ENCODE data around the gene POLD4.
"Not testable (repeated sequence)": the region's sequence is repeated elsewhere in the genome, so short reads cannot be mapped to it uniquely, and the experiment has no call there.

Gene POLD4

GRCh38 chr11:67353317-67354074, at the start of gene POLD4:
Gene POLD4, minus strand, starts transcription at chr11:67353546. Its CDS starts 147 bp downstream, at chr11:67353399.
- peak; percentile 96 for DNase-seq (ENCODE audit: low spot score)

GRCh38 chr11:67403085-67403484, 49.7 kb upstream of the POLD4 start:
- not testable (repeated sequence) for DNase-seq (ENCODE audit: low spot score)

GRCh38 chr11:67402192-67402839, 49.0 kb upstream of the POLD4 start:
- not testable (repeated sequence) for DNase-seq (ENCODE audit: low spot score)

GRCh38 chr11:67401495-67402191, 48.3 kb upstream of the POLD4 start, which contains the start of gene PPP1CA:
Gene PPP1CA, minus strand, starts transcription at chr11:67401858. Its CDS starts 76 bp downstream, at chr11:67401782.
- peak; percentile 90 for DNase-seq (ENCODE audit: low spot score)

GRCh38 chr11:67400942-67401494, 47.7 kb upstream of the POLD4 start:
- DNase-seq (ENCODE audit: low spot score): no peak

GRCh38 chr11:67400251-67400941, 47.0 kb upstream of the POLD4 start:
- no peak for DNase-seq (ENCODE audit: low spot score)

GRCh38 chr11:67398661-67399563, 45.6 kb upstream of the POLD4 start:
- no peak for DNase-seq (ENCODE audit: low spot score)

- no peak for DNase-seq (ENCODE audit: low spot score)
These were observed 44.8 kb upstream of the POLD4 start for GRCh38 chr11:67397986-67398660.

GRCh38 chr11:67397536-67397935, 44.2 kb upstream of the POLD4 start:
- DNase-seq (ENCODE audit: low spot score): no peak

GRCh38 chr11:67396587-67397389, 43.4 kb upstream of the POLD4 start:
- no peak for DNase-seq (ENCODE audit: low spot score)

GRCh38 chr11:67396259-67396581, 42.9 kb upstream of the POLD4 start:
- no peak for DNase-seq (ENCODE audit: low spot score)

GRCh38 chr11:67395555-67396258, 42.4 kb upstream of the POLD4 start:
- no peak for DNase-seq (ENCODE audit: low spot score)

GRCh38 chr11:67393990-67394389, 40.6 kb upstream of the POLD4 start:
- DNase-seq (ENCODE audit: low spot score): no peak

- no peak for DNase-seq (ENCODE audit: low spot score)
These were observed 40.1 kb upstream of the POLD4 start for GRCh38 chr11:67393437-67393836.

- no peak for DNase-seq (ENCODE audit: low spot score)
These were observed 38.9 kb upstream of the POLD4 start for GRCh38 chr11:67392183-67392715.

GRCh38 chr11:67391304-67392182, 38.2 kb upstream of the POLD4 start, which contains the start of gene RAD9A:
Gene RAD9A, plus strand, starts transcription at chr11:67391986. Its CDS starts 59 bp downstream, at chr11:67392045.
- DNase-seq (ENCODE audit: low spot score): peak; percentile 91

- no peak for DNase-seq (ENCODE audit: low spot score)
These were observed 37.6 kb upstream of the POLD4 start for GRCh38 chr11:67390947-67391303.

GRCh38 chr11:67389477-67389876, 36.1 kb upstream of the POLD4 start:
- DNase-seq (ENCODE audit: low spot score): peak; percentile 45
